Sigmoid colon (tissue), 7 donors: ENCODE data around the gene RETN. TPM values are rescaled to one million over a fixed set of nuclear protein-coding genes. Genes with fewer than 3 reads are reported as not detected.

Experiments used
- DNase-seq: peaks from one replicate; pipeline ENCODE4 v3.0.0-alpha.2; 2019
- H3K27ac ChIP-seq, 4 donors: fragments of 200-600 bp; sonication (generic); one replicate each; pipeline ENCODE4 v1.5.1; 2016 to 2019; ENCODE audit warnings: mild to moderate bottlenecking in 1 of 4
- H3K27me3 ChIP-seq, 3 donors: fragments of 200-600 bp; sonication (generic); one replicate each; pipeline ENCODE4 v1.5.1; 2019; ENCODE audit warnings: mild to moderate bottlenecking in 1 of 3
- H3K36me3 ChIP-seq, 4 donors: fragments of 200-600 bp; sonication (generic); one replicate each; pipeline ENCODE4 v1.5.1; 2016 to 2019
- H3K4me1 ChIP-seq, 4 donors: fragments of 200-600 bp; sonication (generic); one replicate each; pipeline ENCODE4 v1.5.1; 2017 to 2019
- H3K4me3 ChIP-seq, 4 donors: fragments of 200-600 bp; sonication (generic); one replicate each; pipeline ENCODE4 v1.5.1; 2017 to 2019; ENCODE audit warnings: mild to moderate bottlenecking in 2 of 4, moderate library complexity in 1 of 4
- H3K9me3 ChIP-seq, 4 donors: fragments of 200-600 bp in 3 of 4; sonication (generic) in 3 of 4; one replicate each; pipeline versions ENCODE4 v1.5.1 to v1.6.1; 2013 to 2019
- EP300 ChIP-seq, 4 donors: sonication (generic); formaldehyde crosslinking; IDR thresholded peaks; one replicate each; pipeline ENCODE4 v1.6.1; 2017; ENCODE audit warnings: antibody characterized with exemption in 4 of 4
- POLR2A ChIP-seq, 2 donors: fragments of 450-650 bp; IDR thresholded peaks; one replicate each; pipeline ENCODE4 v1.6.1; 2016; ENCODE audit warnings: antibody characterized with exemption in 2 of 2, mild to moderate bottlenecking in 2 of 2, moderate library complexity in 2 of 2
- POLR2AphosphoS5 ChIP-seq, 4 donors: sonication (generic); formaldehyde crosslinking; IDR thresholded peaks; one replicate each; pipeline ENCODE4 v1.6.1; 2017; ENCODE audit warnings: antibody characterized with exemption in 4 of 4
- WGBS, 2 donors: extraction: QIAGEN DNeasy Blood & Tissue Kit; methylation state at CpG; one replicate each; pipeline ENCODE4 v1.1.7; 2013; 5-methylcytosine and 5-hydroxymethylcytosine counted together
- intact Hi-C: fragments of 100-400 bp; cut with DNase I; formaldehyde crosslinking; loops from one replicate; pipeline ENCODE4 v1.15.1; 2023
- polyA plus RNA-seq, 3 donors: library from polyadenylated mRNA; stranded (reverse); fragments of 200-250 nt; gene quantifications; one replicate each; pipeline ENCODE4 v1.2.3, GENCODE V29; 2013
- total RNA-seq, 4 donors: library from RNA; depleted of rRNA; stranded (reverse); fragments of >200 nt; gene quantifications; one replicate each; pipeline ENCODE4 v1.1.0, GENCODE V29; 2016
- TF ChIP-seq, protein P1 (sequence below), 4 experiments: fragments of 450-650 bp in 3 of 4; fragments of 200-600 bp in 1 of 4; IDR thresholded peaks; one replicate each; pipeline ENCODE4 v1.5.1; 2016 to 2019; ENCODE audit warnings: antibody characterized with exemption in 4 of 4, mild to moderate bottlenecking in 3 of 4, moderate library complexity in 2 of 4
- donor health status: healthy with polysubstance abuse.
- donor health status: Bipolar disorder and iron deficiency.
- donor health status: healthy.

Gene RETN
- total and polyA plus RNA-seq, 7 donors = 3.6 to 38.1 (median 8.6) TPM; not detected in 4

DNA sequence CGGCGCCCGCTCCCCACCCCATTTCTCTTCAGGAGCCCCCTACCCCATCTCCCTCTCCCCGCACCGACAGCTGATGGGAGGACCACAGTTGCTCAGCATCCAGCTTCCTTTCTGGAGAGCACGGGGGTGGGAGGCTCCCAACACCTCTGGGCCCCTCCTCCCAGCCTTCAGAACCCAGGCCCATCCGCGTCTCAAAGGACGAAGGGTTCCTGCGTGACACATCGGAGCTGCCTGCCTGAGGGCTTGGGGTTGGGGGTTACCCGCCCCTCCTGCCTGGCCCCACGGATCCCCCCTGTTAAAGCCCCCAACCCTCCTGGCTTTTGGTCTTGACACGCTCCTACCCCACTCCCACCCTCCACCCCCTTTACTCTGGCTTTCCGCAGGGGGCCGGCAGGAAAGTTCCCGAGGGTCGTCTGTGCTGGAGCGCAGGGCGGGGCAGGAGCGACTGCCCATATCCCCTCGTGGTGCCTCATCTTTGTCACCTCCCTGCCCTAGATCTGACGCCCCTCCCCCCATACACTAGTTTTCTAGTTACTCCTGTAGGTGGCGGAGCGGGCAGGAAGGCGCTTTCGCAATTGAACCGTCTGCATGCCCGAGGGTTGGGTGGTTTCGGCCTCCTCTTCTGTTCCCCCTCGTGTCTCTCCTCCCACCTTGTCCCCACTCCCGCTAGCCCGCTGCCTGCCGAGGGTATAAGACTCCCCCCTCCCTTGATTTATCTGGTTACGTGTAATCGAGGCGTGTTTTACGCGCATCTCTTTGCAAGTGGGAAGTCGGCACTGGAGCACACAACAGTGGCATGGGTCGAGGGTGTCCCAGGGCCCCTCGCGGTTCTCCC is 12.7 kb downstream of the RETN start:
- peaks cover 0 to 25% (median 19%) of the 10 kb centered on the region in 4 donors for H3K36me3 ChIP-seq
- H3K27me3 ChIP-seq = peaks cover 0 to 33% (median 12%) of the 10 kb centered on the region in 3 donors
- TF ChIP-seq, protein P1, sequence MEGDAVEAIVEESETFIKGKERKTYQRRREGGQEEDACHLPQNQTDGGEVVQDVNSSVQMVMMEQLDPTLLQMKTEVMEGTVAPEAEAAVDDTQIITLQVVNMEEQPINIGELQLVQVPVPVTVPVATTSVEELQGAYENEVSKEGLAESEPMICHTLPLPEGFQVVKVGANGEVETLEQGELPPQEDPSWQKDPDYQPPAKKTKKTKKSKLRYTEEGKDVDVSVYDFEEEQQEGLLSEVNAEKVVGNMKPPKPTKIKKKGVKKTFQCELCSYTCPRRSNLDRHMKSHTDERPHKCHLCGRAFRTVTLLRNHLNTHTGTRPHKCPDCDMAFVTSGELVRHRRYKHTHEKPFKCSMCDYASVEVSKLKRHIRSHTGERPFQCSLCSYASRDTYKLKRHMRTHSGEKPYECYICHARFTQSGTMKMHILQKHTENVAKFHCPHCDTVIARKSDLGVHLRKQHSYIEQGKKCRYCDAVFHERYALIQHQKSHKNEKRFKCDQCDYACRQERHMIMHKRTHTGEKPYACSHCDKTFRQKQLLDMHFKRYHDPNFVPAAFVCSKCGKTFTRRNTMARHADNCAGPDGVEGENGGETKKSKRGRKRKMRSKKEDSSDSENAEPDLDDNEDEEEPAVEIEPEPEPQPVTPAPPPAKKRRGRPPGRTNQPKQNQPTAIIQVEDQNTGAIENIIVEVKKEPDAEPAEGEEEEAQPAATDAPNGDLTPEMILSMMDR (IDR thresholded peaks at IDR 0.05) = peak in 3 of 4 experiments; percentile 43 to 50 (median 44)
- TF ChIP-seq EP300 (IDR thresholded peaks at IDR 0.05) = no peak
- TF ChIP-seq POLR2AphosphoS5 (IDR thresholded peaks at IDR 0.05) = peak in 1 of 4 donors; percentile 11
- TF ChIP-seq POLR2A (IDR thresholded peaks at IDR 0.05) = no peak
- 8 to 14% methylated on average over 43 of the region's 43 CpGs for WGBS, 2 donors
- DNase-seq = peak; percentile 87
- peak overlapping the region; percentile 94 to 98 (median 97) for H3K4me3 ChIP-seq
- peaks cover 0 to 22% (median 14%) of the 10 kb centered on the region in 4 donors for H3K4me1 ChIP-seq
- peak overlapping the region; percentile 86 to 90 (median 86) for H3K27ac ChIP-seq
- H3K9me3 ChIP-seq = no peaks in the 10 kb centered on the region
- intact Hi-C loops = loop anchor here (2.0 to 5.0 kb wide), 3 partner anchors 53 to 121 kb away; partner anchors contain the start of genes PET100 and XAB2

DNA sequence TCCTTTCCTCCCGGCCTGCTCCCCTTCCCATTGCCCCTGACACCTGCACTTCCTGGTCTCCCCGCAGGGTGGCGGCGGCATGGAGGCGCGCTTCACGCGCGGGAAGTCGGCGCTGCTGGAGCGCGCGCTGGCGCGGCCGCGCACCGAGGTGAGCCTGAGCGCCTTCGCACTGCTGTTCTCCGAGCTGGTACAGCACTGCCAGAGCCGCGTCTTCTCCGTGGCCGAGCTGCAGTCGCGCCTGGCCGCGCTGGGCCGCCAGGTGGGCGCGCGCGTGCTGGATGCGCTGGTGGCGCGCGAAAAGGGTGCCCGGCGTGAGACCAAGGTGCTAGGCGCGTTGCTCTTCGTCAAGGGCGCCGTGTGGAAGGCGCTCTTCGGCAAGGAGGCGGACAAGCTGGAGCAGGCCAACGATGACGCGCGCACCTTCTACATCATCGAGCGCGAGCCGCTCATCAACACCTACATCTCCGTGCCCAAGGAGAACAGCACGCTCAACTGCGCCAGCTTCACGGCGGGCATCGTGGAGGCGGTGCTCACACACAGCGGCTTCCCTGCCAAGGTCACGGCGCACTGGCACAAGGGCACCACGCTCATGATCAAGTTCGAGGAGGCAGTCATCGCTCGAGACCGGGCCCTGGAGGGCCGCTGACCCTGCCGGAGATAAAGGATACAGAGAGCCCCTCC is 13.5 kb downstream of the RETN start:
- intact Hi-C loops = loop anchor here (5.0 kb wide), 2 partner anchors 115 to 120 kb away; no protein-coding TSS in a partner anchor
- H3K9me3 ChIP-seq = no peaks in the 10 kb centered on the region
- DNase-seq = no peak
- TF ChIP-seq POLR2A (IDR thresholded peaks at IDR 0.05) = no peak
- TF ChIP-seq, protein P1 (IDR thresholded peaks at IDR 0.05) = no peak
- TF ChIP-seq POLR2AphosphoS5 (IDR thresholded peaks at IDR 0.05) = no peak
- no peak for TF ChIP-seq EP300 (IDR thresholded peaks at IDR 0.05)
- peaks cover 0 to 25% (median 19%) of the 10 kb centered on the region in 4 donors for H3K36me3 ChIP-seq
- peak overlapping the region in 3 of 4 donors; percentile 94 to 98 (median 98) for H3K4me3 ChIP-seq
- peak overlapping the region; percentile 15 to 90 (median 86) for H3K27ac ChIP-seq
- 88 to 95% methylated on average over 74 of the region's 74 CpGs for WGBS, 2 donors
- peaks cover 0 to 22% (median 14%) of the 10 kb centered on the region in 4 donors for H3K4me1 ChIP-seq
- H3K27me3 ChIP-seq = peaks cover 0 to 25% (median 12%) of the 10 kb centered on the region in 3 donors

DNA sequence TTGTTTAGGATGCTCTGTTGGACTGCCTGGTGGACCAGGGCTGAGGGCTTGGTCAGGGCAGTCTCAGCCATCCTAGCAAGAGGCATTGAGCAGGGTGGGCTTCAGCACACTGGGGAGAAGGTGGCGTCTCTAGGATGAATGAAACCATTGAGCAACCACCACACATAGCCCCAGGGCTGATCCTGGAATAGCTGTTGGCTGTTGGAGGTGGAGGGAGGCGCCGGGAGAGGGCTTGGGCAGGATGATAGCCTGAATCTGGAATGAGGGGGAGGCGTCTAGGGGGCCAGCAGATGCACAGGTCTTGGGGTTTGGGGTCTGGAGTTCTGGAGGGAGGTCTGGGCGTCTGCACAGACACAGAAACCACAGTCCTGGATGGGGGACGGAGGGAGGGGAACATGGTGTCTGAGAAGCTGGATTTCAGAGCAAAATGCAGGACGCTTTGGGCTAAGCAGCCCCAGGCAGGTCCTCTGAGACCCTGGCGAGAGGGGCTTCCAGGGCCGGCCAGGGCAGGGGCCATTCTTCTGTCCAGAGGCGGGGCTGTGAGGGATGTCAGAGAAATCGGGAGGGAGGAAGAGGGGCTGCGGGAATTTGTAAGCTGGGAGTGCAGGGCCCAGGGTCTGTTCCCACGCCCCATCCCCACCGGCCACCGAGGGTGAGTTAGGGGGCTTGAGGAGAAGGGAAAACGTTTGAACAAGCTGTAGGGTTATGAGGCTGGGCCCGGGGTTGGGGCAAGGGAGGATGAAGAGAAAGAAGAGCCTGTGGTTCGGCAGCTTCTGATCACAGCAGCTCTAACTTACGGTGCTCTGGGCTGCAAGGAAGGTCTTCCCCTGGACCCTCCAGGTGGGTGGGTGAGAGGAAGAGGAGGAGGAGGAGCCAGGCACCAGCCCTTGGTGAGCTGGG is 16.9 kb downstream of the RETN start:
- TF ChIP-seq POLR2A (IDR thresholded peaks at IDR 0.05) = no peak
- TF ChIP-seq EP300 (IDR thresholded peaks at IDR 0.05) = no peak
- TF ChIP-seq POLR2AphosphoS5 (IDR thresholded peaks at IDR 0.05) = no peak
- TF ChIP-seq, protein P1 (IDR thresholded peaks at IDR 0.05) = no peak
- Histone ChIP-seq H3K4me3 (no peak overlapping the region), H3K27ac (no peak overlapping the region), H3K4me1 (peaks cover 0 to 17% (median 12%) of the 10 kb centered on the region in 4 donors), H3K27me3 (peaks cover 0 to 19% (median 0%) of the 10 kb centered on the region in 3 donors), H3K36me3 (peaks cover 0 to 25% (median 19%) of the 10 kb centered on the region in 4 donors), H3K9me3 (no peaks in the 10 kb centered on the region)
- intact Hi-C loops = no loop called here
- DNase-seq = no peak
- 59 to 70% methylated on average over 19 of the region's 19 CpGs for WGBS, 2 donors

- 89 to 91% methylated on average over 12 of the region's 12 CpGs for WGBS, 2 donors
- Histone ChIP-seq H3K4me3 (no peak overlapping the region), H3K9me3 (no peaks in the 10 kb centered on the region), H3K27ac (no peak overlapping the region), H3K27me3 (peaks cover 0 to 25% (median 0%) of the 10 kb centered on the region in 3 donors), H3K36me3 (peaks cover 0 to 24% (median 19%) of the 10 kb centered on the region in 4 donors), H3K4me1 (peaks cover 0 to 4% (median 4%) of the 10 kb centered on the region in 4 donors)
- TF ChIP-seq POLR2A (IDR thresholded peaks at IDR 0.05) = no peak
- no peak for TF ChIP-seq EP300 (IDR thresholded peaks at IDR 0.05)
- TF ChIP-seq, protein P1 (IDR thresholded peaks at IDR 0.05) = no peak
- no peak for TF ChIP-seq POLR2AphosphoS5 (IDR thresholded peaks at IDR 0.05)
- no peak for DNase-seq
- intact Hi-C loops = no loop called here
These were observed 18.3 kb downstream of the RETN start for GRCh38 chr19:7687177-7687576.
